Stomach (tissue), 4 donors: ENCODE data around the gene SEMA3D.

Experiments used
- CTCF ChIP-seq, 7 experiments: fragments of 450-650 bp in 4 of 7; fragments of 200-600 bp in 3 of 7; sonication (generic) in 3 of 7; IDR thresholded peaks; one replicate each; pipeline ENCODE4 v1.5.1; 2016 to 2019; ENCODE audit warnings: antibody characterized with exemption in 7 of 7, control low read depth in 2 of 7, mild to moderate bottlenecking in 1 of 7
- POLR2AphosphoS5 ChIP-seq, 3 donors: sonication (generic); formaldehyde crosslinking; IDR thresholded peaks; one replicate each; pipeline ENCODE4 v1.6.1; 2016; ENCODE audit warnings: antibody characterized with exemption in 3 of 3

- no peak for TF ChIP-seq POLR2AphosphoS5 (IDR thresholded peaks at IDR 0.05)
- no peak for TF ChIP-seq CTCF (IDR thresholded peaks at IDR 0.05)
Measured at GRCh38 chr7:85114342-85114741, 72.5 kb downstream of the SEMA3D start.
